ENCODE measurements around the gene CFI. TPM values are rescaled to one million over a fixed set of nuclear protein-coding genes. Genes with fewer than 3 reads are reported as not detected.

The CFI gene
- total and polyA plus RNA-seq, 2 of the 4 experiments (the other 2 are of a cell fraction): 0.12 to 0.18 TPM

DNA sequence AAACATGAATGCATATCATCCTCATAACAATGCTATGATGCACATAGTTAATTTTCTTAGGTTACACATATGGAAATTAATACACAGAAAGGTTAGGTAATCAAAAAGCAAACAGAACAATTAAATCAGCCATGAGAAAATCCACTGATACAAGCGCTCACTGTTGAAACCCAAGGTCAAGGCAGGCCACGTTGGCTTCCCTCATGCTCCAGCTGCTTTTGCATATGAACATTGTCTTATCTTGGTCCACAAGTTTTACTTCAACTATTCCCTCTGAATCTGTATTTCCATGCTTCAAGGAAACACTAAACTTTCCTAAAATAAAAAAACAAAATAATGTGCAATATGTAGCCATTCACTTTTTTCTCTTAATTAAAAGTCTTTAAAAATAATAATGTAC lies 37.4 kb downstream of the CFI start:
- Histone ChIP-seq H3K36me3 (ENCODE audit: control insufficient read depth, insufficient read depth, low read length) (no peaks in the 10 kb centered on the region), H3K79me1 (ENCODE audit: low read depth in 1 of 2, low read length in 2 of 2) (no peaks in the 10 kb centered on the region), H3K4me1 (ENCODE audit: control insufficient read depth, insufficient read depth, low read length) (no peaks in the 10 kb centered on the region), H4K8ac (ENCODE audit: low read depth in 2 of 2, low read length in 2 of 2) (no peak overlapping the region), H4K5ac (ENCODE audit: low read depth, low read length) (no peak overlapping the region), H3K56ac (ENCODE audit: extremely low read depth, insufficient read depth, low read length) (no peak overlapping the region), H2BK20ac (ENCODE audit: low read depth, low read length) (no peak overlapping the region), H2BK120ac (ENCODE audit: low read depth, low read length) (no peak overlapping the region), H3K23ac (ENCODE audit: low read depth, low read length) (no peak overlapping the region), H3K9ac (ENCODE audit: low read depth, low read length) (no peak overlapping the region), H4K20me1 (ENCODE audit: insufficient read depth, low read length) (no peaks in the 10 kb centered on the region), H3K27ac (ENCODE audit: insufficient read depth, low read length) (no peak overlapping the region), H2BK15ac (ENCODE audit: low read depth, low read length) (no peak overlapping the region), H2AK5ac (ENCODE audit: low read depth, low read length) (no peak overlapping the region), H3K18ac (ENCODE audit: low read depth, low read length) (no peak overlapping the region), H3K14ac (replicated peaks; ENCODE audit: low read depth, low read length) (no peak overlapping the region), H3K9me1 (ENCODE audit: insufficient read depth, low read length) (no peaks in the 10 kb centered on the region), H4K91ac (ENCODE audit: insufficient read depth, low read depth, low read length) (no peak overlapping the region), H3K4ac (ENCODE audit: low read depth, low read length) (no peak overlapping the region), H3K4me3 (ENCODE audit: insufficient read depth, low read depth, low read length) (no peak overlapping the region), H3K27me3 (ENCODE audit: control insufficient read depth, insufficient read depth, low read length) (no peaks in the 10 kb centered on the region; the same call in 1 of the 2 replicates), H2AFZ (replicated peaks; ENCODE audit: low read length, poor library complexity) (no peak overlapping the region), H3K9me3 (ENCODE audit: control insufficient read depth, insufficient read depth, low read length) (no peaks in the 10 kb centered on the region), H3K4me2 (ENCODE audit: low read depth, low read length) (no peak overlapping the region), H2BK5ac (ENCODE audit: low read depth, low read length, poor library complexity, severe bottlenecking) (no peak overlapping the region), H2AK9ac (replicated peaks; ENCODE audit: low read depth, low read length, poor library complexity) (no peak overlapping the region)
- TF ChIP-seq CHD1 (IDR thresholded peaks at IDR 0.05; ENCODE audit: low read depth, low read length) (no peak), POLR2A (IDR thresholded peaks at IDR 0.05; ENCODE audit: low read depth, low read length) (no peak), MXI1 (IDR thresholded peaks at IDR 0.05; ENCODE audit: borderline replicate concordance, low read depth, low read length) (no peak), NFE2L2 (IDR thresholded peaks at IDR 0.05; ENCODE audit: low read depth, low read length) (no peak), SMC3 (IDR thresholded peaks at IDR 0.05; ENCODE audit: low read depth, low read length) (no peak), BHLHE40 (IDR thresholded peaks at IDR 0.05; ENCODE audit: low read depth, low read length) (no peak), FOS (IDR thresholded peaks at IDR 0.05; ENCODE audit: low read depth, low read length) (no peak)
- ATAC-seq (ENCODE audit: low read depth): no peak
- in situ Hi-C loops (cut with MboI; ENCODE audit: low sequenced_read_pairs): no loop called here
- ChIA-PET CTCF (no interaction called here), POLR2A (ENCODE audit: unreplicated experiment) (no interaction called here)
- no peak for DNase-seq
- intact Hi-C loops (cut with micrococcal nuclease): no loop called here
- dilution Hi-C loops (cut with HindIII; ENCODE audit: low sequenced_read_pairs, unreplicated experiment): no loop called here
- BruUV-seq (replicated peaks): no TSS peak
- 73% methylated on average over 2 of the region's 2 CpGs; no CpG with 5 or more reads in 1 of the 2 experiments for WGBS, 2 experiments (ENCODE audit: extremely low coverage in 2 of 2, insufficient read length in 1 of 2)
